Right cardiac atrium (tissue), 5 donors: ENCODE results near the gene ZFPL1. TPM values are rescaled to one million over a fixed set of nuclear protein-coding genes. Genes with fewer than 3 reads are reported as not detected.

Source experiments
- ATAC-seq, 2 donors: fragments of 200-7000 bp; cut with Tn5 transposase; one replicate each; pipeline versions ENCODE4 v1.8.0 to v1.9.1; 2020; ENCODE audit warnings: moderate library complexity in 2 of 2, mild to moderate bottlenecking in 1 of 2
- DNase-seq, 3 donors: peaks; one replicate each; pipeline ENCODE4 v3.0.0-alpha.2; 2020
- H3K27ac ChIP-seq: one replicate; pipeline ENCODE4 v1.5.1; 2013; ENCODE audit warnings: mild to moderate bottlenecking, low read length, control low read depth, moderate library complexity
- H3K27me3 ChIP-seq: one replicate; pipeline ENCODE4 v1.6.1; 2013; ENCODE audit not compliant: control insufficient read depth, insufficient read depth
- H3K4me1 ChIP-seq: one replicate; pipeline ENCODE4 v1.6.1; 2013; ENCODE audit warnings: low read length; ENCODE audit not compliant: control insufficient read depth, insufficient read depth
- H3K4me3 ChIP-seq: one replicate; pipeline ENCODE4 v1.5.1; 2013; ENCODE audit warnings: low read length, control low read depth
- H3K9me3 ChIP-seq: one replicate; pipeline ENCODE4 v1.6.1; 2013; ENCODE audit warnings: low read length; ENCODE audit not compliant: control insufficient read depth
- WGBS: extraction: QIAGEN DNeasy Blood & Tissue Kit; methylation state at CpG from one replicate; pipeline ENCODE4 v1.1.7; 2013; 5-methylcytosine and 5-hydroxymethylcytosine counted together
- intact Hi-C, 4 donors: fragments of 100-400 bp; cut with DNase I; formaldehyde crosslinking; loops; one replicate each; pipeline versions ENCODE4 v1.11.0 to v1.14.0; 2022 to 2023
- polyA plus RNA-seq: library from polyadenylated mRNA; stranded (reverse); fragments of 200-250 nt; gene quantifications from one replicate; pipeline ENCODE4 v1.2.3, GENCODE V29; 2013
- total RNA-seq, 4 donors: library from RNA; stranded (reverse); fragmentation: NEBNext Ultra II Directional; extraction: Animal tissue kit (Norgen Biotek cat#: 25700); gene quantifications; one replicate each; pipeline ENCODE4 v1.2.1, GENCODE V29; 2021
- donor health status: healthy with polysubstance abuse.
- donor health status: DM: no; HTN: yes; CAD: no.
- donor health status: DM: no; HTN: no; CAD: no.
- donor health status: DM: no; HTN: yes; CAD: no; lungs with severe emphysema.
- donor health status: DM: yes; HTN: yes; CAD: no.

The ZFPL1 gene
- total and polyA plus RNA-seq, 5 donors = 25.6 to 32.6 (median 26.7) TPM

- DNase-seq (peak in 1 of 3 donors; percentile 50), ATAC-seq (no peak)
- H3K27ac ChIP-seq = no peak overlapping the region
- intact Hi-C loops = loop anchor here in 1 of 4 donors (10.0 kb wide), 1 partner anchor 316 kb away; the partner anchor contains the start of gene MEN1
- H3K9me3 ChIP-seq = no peaks in the 10 kb centered on the region
- WGBS = 81% methylated on average over 19 of the region's 19 CpGs
- H3K4me3 ChIP-seq = no peak overlapping the region
- H3K4me1 ChIP-seq = peaks cover 6% of the 10 kb centered on the region
- no peaks in the 10 kb centered on the region for H3K27me3 ChIP-seq
These were observed 46.8 kb downstream of the ZFPL1 start for GRCh38 chr11:65130631-65131416.

GRCh38 chr11:65131417-65131776 lies 47.4 kb downstream of the ZFPL1 start:
- intact Hi-C loops = loop anchor here in 1 of 4 donors (10.0 kb wide), 1 partner anchor 317 kb away; the partner anchor contains the start of gene MEN1
- ATAC-seq (no peak), DNase-seq (no peak)
- Histone ChIP-seq H3K4me3 (no peak overlapping the region), H3K4me1 (peaks cover 6% of the 10 kb centered on the region), H3K9me3 (no peaks in the 10 kb centered on the region), H3K27me3 (no peaks in the 10 kb centered on the region), H3K27ac (no peak overlapping the region)
- 75% methylated on average over 3 of the region's 3 CpGs for WGBS

- ATAC-seq (no peak), DNase-seq (no peak)
- Histone ChIP-seq H3K4me1 (peaks cover 6% of the 10 kb centered on the region), H3K4me3 (no peak overlapping the region), H3K27ac (no peak overlapping the region), H3K27me3 (no peaks in the 10 kb centered on the region), H3K9me3 (no peaks in the 10 kb centered on the region)
- intact Hi-C loops = loop anchor here in 1 of 4 donors (10.0 kb wide), 1 partner anchor 317 kb away; the partner anchor contains the start of gene MEN1
- WGBS = 73% methylated on average over 6 of the region's 6 CpGs
These were observed 47.8 kb downstream of the ZFPL1 start for GRCh38 chr11:65131895-65132237.

- Histone ChIP-seq H3K9me3 (no peaks in the 10 kb centered on the region), H3K27ac (no peak overlapping the region), H3K4me3 (no peak overlapping the region), H3K4me1 (peaks cover 6% of the 10 kb centered on the region), H3K27me3 (no peaks in the 10 kb centered on the region)
- intact Hi-C loops = loop anchor here in 1 of 4 donors (10.0 kb wide), 1 partner anchor 318 kb away; the partner anchor contains the start of gene MEN1
- DNase-seq (peak in 1 of 3 donors; percentile 57), ATAC-seq (no peak)
- WGBS = 70% methylated on average over 10 of the region's 10 CpGs
These were observed 48.4 kb downstream of the ZFPL1 start for GRCh38 chr11:65132238-65132987.

GRCh38 chr11:65132988-65133700 lies 49.1 kb downstream of the ZFPL1 start:
- peaks cover 6% of the 10 kb centered on the region for H3K4me1 ChIP-seq
- ATAC-seq (no peak), DNase-seq (peak in 2 of 3 donors; percentile 30 to 44)
- no peaks in the 10 kb centered on the region for H3K27me3 ChIP-seq
- no peaks in the 10 kb centered on the region for H3K9me3 ChIP-seq
- peak overlapping the region; percentile 66 for H3K4me3 ChIP-seq
- intact Hi-C loops = loop anchor here in 1 of 4 donors (10.0 kb wide), 1 partner anchor 318 kb away; the partner anchor contains the start of gene MEN1
- peak overlapping the region; percentile 9 for H3K27ac ChIP-seq
- WGBS = 42% methylated on average over 18 of the region's 18 CpGs

- peak overlapping the region; percentile 66 for H3K4me3 ChIP-seq
- DNase-seq (peak; percentile 78 to 86 (median 84)), ATAC-seq (peak; percentile 3 to 26)
- no peaks in the 10 kb centered on the region for H3K27me3 ChIP-seq
- no peaks in the 10 kb centered on the region for H3K9me3 ChIP-seq
- intact Hi-C loops = loop anchor here in 2 of 4 donors (2.0 to 10.0 kb wide), 2 partner anchors 47 to 319 kb away; partner anchors contain the start of genes CAPN1 (in 1 of the 2) and MEN1 (in 1 of the 2)
- peaks cover 6% of the 10 kb centered on the region for H3K4me1 ChIP-seq
- H3K27ac ChIP-seq = peak overlapping the region; percentile 88
- WGBS = 1% methylated on average over 20 of the region's 20 CpGs
These were observed 49.7 kb downstream of the ZFPL1 start for GRCh38 chr11:65133724-65134123.

GRCh38 chr11:65134240-65134951 lies 50.4 kb downstream of the ZFPL1 start, which contains the start of gene SYVN1:
SYVN1 (minus strand) TSS chr11:65134519; CDS start chr11:65133601, 918 bp downstream.
- intact Hi-C loops = loop anchor here in 2 of 4 donors (2.0 to 10.0 kb wide), 2 partner anchors 46 to 320 kb away; partner anchors contain the start of genes CAPN1 (in 1 of the 2) and MEN1 (in 1 of the 2)
- ATAC-seq = peak; percentile 93 to 94

GRCh38 chr11:65134952-65135632 lies 51.1 kb downstream of the ZFPL1 start:
- Histone ChIP-seq H3K9me3 (no peaks in the 10 kb centered on the region), H3K27ac (peak overlapping the region; percentile 88), H3K4me1 (peaks cover 6% of the 10 kb centered on the region), H3K27me3 (no peaks in the 10 kb centered on the region), H3K4me3 (peak overlapping the region; percentile 66)
- DNase-seq (peak; percentile 90 to 94 (median 94)), ATAC-seq (peak; percentile 89 to 91)
- 2% methylated on average over 24 of the region's 24 CpGs for WGBS
- intact Hi-C loops = loop anchor here in 2 of 4 donors (2.0 to 10.0 kb wide), 2 partner anchors 46 to 320 kb away; partner anchors contain the start of genes CAPN1 (in 1 of the 2) and MEN1 (in 1 of the 2)

More at GRCh38 chr11:65134240-65134951, 50.4 kb downstream of the ZFPL1 start, which contains the start of gene SYVN1:
- Histone ChIP-seq H3K27ac (peak within 1 kb of the TSS; percentile 88), H3K4me3 (peak within 1 kb of the TSS; percentile 66), H3K9me3 (no peaks in the 10 kb centered on the region), H3K27me3 (no peaks in the 10 kb centered on the region), H3K4me1 (peaks cover 6% of the 10 kb centered on the region)
- under 1% methylated on average over 60 of the region's 60 CpGs for WGBS
- DNase-seq = peak; percentile 91 to 96 (median 96)

- peak overlapping the region; percentile 88 for H3K27ac ChIP-seq
- 49% methylated on average over 11 of the region's 11 CpGs for WGBS
- H3K27me3 ChIP-seq = no peaks in the 10 kb centered on the region
- H3K4me1 ChIP-seq = peaks cover 6% of the 10 kb centered on the region
- peak overlapping the region; percentile 66 for H3K4me3 ChIP-seq
- intact Hi-C loops = loop anchor here in 2 of 4 donors (2.0 to 10.0 kb wide), 2 partner anchors 45 to 321 kb away; partner anchors contain the start of genes CAPN1 (in 1 of the 2) and MEN1 (in 1 of the 2)
- ATAC-seq (no peak), DNase-seq (peak in 1 of 3 donors; percentile 46)
- no peaks in the 10 kb centered on the region for H3K9me3 ChIP-seq
These were observed 51.7 kb downstream of the ZFPL1 start for GRCh38 chr11:65135633-65136145.
